Peyer's patch (tissue), 4 donors: Measurements from ENCODE around the gene PZP.
"Not testable (repeated sequence)": the region's sequence is repeated elsewhere in the genome, so short reads cannot be mapped to it uniquely, and the experiment has no call there.

Experiments used
- CTCF ChIP-seq, 6 experiments: fragments of 450-650 bp in 4 of 6; fragments of 200-600 bp in 2 of 6; sonication (generic) in 1 of 6; IDR thresholded peaks; one replicate each; pipeline ENCODE4 v1.5.1; 2017 to 2019; ENCODE audit warnings: antibody characterized with exemption in 6 of 6, mild to moderate bottlenecking in 3 of 6, moderate library complexity in 1 of 6
- POLR2A ChIP-seq, 2 donors: fragments of 450-650 bp; IDR thresholded peaks; one replicate each; pipeline ENCODE4 v1.5.1; 2017; ENCODE audit warnings: antibody characterized with exemption in 2 of 2, mild to moderate bottlenecking in 2 of 2, moderate library complexity in 2 of 2

GRCh38 chr12:9167345-9167744 lies 40.9 kb downstream of the PZP start:
- not testable (repeated sequence) for TF ChIP-seq POLR2A, CTCF (IDR thresholded peaks at IDR 0.05)
